ENCODE data around the gene OR5V1.
"Not testable (repeated sequence)": the region's sequence is repeated elsewhere in the genome, so short reads cannot be mapped to it uniquely, and the experiment has no call there.

Gene OR5V1

DNA sequence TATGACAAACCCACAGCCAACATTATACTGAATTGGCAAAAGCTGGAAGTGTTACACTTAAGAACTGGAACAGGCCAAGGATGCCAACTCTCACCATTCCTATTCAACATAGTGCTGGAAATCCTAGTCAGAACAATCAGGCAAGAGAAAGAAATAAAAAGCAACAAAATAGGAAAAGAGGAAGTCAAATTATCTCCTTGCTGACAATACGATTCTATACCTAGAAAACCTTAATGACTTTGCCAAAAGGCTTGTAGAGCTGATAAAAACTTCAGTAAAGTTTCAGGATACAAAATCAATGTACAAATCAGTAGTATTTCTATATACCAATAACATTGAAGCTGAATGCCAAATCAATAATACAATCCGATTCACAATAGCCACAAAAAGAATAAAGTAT lies 32.4 kb downstream of the OR5V1 start:
- 93% methylated on average over 2 of the region's 2 CpGs for WGBS
- H3K27ac ChIP-seq (ENCODE audit: low read depth, low read length), result no peak overlapping the region
- H3K27me3 ChIP-seq (ENCODE audit: insufficient read depth, low read length), result no peaks in the 10 kb centered on the region
- no peaks in the 10 kb centered on the region for H3K36me3 ChIP-seq (ENCODE audit: insufficient read depth, low read length)
- no peaks in the 10 kb centered on the region for H3K9me3 ChIP-seq (ENCODE audit: insufficient read depth, low read depth, low read length)
- H3K4me3 ChIP-seq (ENCODE audit: low read length), result no peak overlapping the region
- no peak overlapping the region for H3K9ac ChIP-seq (ENCODE audit: low read depth, low read length)
- no peaks in the 10 kb centered on the region for H3K4me1 ChIP-seq (ENCODE audit: insufficient read depth, low read length)

DNA sequence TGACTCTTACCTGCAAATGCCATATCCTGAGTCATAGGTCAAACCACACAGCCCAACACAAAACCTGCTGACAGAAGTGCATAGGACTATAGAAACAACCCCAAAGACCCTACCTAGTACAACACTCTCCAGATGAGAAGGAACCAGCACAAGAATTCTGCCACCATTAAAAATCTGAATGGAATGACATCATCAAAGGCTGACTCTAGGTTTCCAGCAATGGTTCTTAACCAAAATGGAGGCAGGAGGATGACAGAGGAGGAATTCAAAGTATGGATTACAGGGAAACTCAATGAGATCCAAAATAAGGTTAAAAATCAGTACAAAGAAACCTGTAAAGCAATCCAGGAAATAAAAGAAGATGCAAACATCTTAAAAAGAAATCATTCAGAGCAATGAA lies 36.0 kb downstream of the OR5V1 start:
- Histone ChIP-seq H3K4me1 (ENCODE audit: insufficient read depth, low read length) (no peaks in the 10 kb centered on the region), H3K27me3 (ENCODE audit: insufficient read depth, low read length) (no peaks in the 10 kb centered on the region), H3K9me3 (ENCODE audit: insufficient read depth, low read depth, low read length) (no peaks in the 10 kb centered on the region), H3K9ac (ENCODE audit: low read depth, low read length) (no peak overlapping the region), H3K36me3 (ENCODE audit: insufficient read depth, low read length) (no peaks in the 10 kb centered on the region), H3K4me3 (ENCODE audit: low read length) (no peak overlapping the region), H3K27ac (ENCODE audit: low read depth, low read length) (no peak overlapping the region)

DNA sequence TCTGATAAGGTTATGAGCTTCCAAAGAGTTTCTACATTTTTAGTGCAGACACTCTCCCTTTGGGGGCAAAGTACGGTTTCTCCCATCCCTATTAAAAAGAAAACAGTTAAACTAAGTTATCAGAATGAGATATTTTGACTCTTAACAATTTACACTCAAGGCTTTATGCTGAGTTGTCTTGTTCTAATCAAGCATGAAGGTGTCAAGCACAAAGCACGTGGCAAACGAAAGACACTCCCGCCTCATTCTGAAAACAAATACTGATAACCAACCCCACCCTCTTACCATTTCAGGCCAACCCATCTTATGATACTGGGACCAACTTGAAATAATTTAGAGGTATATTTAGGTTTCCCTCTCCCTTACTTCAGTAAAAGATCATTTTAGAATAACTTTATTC lies 42.9 kb downstream of the OR5V1 start:
- WGBS, result 97% methylated on average over 3 of the region's 4 CpGs
- Histone ChIP-seq H3K4me1 (ENCODE audit: insufficient read depth, low read length) (no peaks in the 10 kb centered on the region), H3K27ac (ENCODE audit: low read depth, low read length) (no peak overlapping the region), H3K36me3 (ENCODE audit: insufficient read depth, low read length) (no peaks in the 10 kb centered on the region), H3K9me3 (ENCODE audit: insufficient read depth, low read depth, low read length) (no peaks in the 10 kb centered on the region), H3K4me3 (ENCODE audit: low read length) (no peak overlapping the region), H3K9ac (ENCODE audit: low read depth, low read length) (no peak overlapping the region), H3K27me3 (ENCODE audit: insufficient read depth, low read length) (no peaks in the 10 kb centered on the region)

DNA sequence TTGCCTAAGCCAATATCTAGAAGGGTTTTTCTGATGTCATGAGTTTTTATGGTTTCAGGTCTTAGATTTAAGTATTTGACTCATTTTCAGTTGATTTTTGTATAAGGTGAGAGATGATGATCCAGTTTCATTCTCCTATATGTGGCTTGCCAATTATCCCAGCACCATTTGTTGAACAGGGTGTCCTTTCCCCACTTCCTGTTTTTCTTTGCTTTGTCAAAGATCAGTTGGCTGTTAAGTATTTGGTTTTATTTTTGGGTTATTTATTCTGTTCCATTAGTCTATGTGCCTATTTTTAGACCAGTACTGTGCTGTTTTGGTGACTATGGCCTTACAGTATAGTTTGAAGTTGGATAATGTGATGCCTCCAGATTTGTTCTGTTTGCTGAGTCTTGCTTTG lies 45.3 kb downstream of the OR5V1 start:
- not testable (repeated sequence) for H3K9me3 ChIP-seq (ENCODE audit: insufficient read depth, low read depth, low read length); H3K27ac ChIP-seq (ENCODE audit: low read depth, low read length); H3K9ac ChIP-seq (ENCODE audit: low read depth, low read length); H3K36me3 ChIP-seq (ENCODE audit: insufficient read depth, low read length); H3K4me1 ChIP-seq (ENCODE audit: insufficient read depth, low read length); H3K4me3 ChIP-seq (ENCODE audit: low read length); H3K27me3 ChIP-seq (ENCODE audit: insufficient read depth, low read length)

DNA sequence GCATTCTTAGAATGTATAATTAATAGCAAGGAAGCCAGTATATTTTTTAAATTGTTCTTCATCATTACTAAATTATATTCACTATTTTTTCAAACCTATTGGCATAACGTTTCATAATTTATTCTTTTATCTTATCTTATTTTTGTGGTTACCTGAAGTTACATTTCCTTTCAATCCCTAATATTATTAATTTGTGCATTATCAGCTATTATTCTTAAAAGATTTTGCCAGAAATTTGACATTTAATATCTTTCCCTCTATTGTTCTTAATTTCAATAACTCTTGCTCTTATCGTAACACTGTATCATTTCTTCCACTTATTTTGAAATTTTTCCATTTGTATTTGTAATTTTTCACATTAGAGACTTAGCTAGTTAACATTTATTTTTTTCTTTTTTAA lies 48.7 kb downstream of the OR5V1 start:
- Histone ChIP-seq H3K4me3 (ENCODE audit: low read length) (no peak overlapping the region), H3K9ac (ENCODE audit: low read depth, low read length) (no peak overlapping the region), H3K27ac (ENCODE audit: low read depth, low read length) (no peak overlapping the region), H3K9me3 (ENCODE audit: insufficient read depth, low read depth, low read length) (no peaks in the 10 kb centered on the region), H3K27me3 (ENCODE audit: insufficient read depth, low read length) (no peaks in the 10 kb centered on the region), H3K4me1 (ENCODE audit: insufficient read depth, low read length) (no peaks in the 10 kb centered on the region), H3K36me3 (ENCODE audit: insufficient read depth, low read length) (no peaks in the 10 kb centered on the region)
- WGBS, result 67% methylated on average over 1 of the region's 2 CpGs

Data from HUES64 (cell line).